HCT116 (cell line): ENCODE measurements around the gene TRH. TPM values are rescaled to one million over a fixed set of nuclear protein-coding genes. Genes with fewer than 3 reads are reported as not detected.

ENCODE experiments used
- ATAC-seq: fragments of 200-7000 bp; cut with Tn5 transposase; 2 replicates; pipeline ENCODE4 v1.9.1; 2020; ENCODE audit warnings: mild to moderate bottlenecking, moderate library complexity
- BruUV-seq: library from RNA; stranded (reverse); fragments of 400-500 nt; replicated peaks from 2 replicates; lab custom pipeline; 2021; lab: Mats Ljungman, UMichigan
- CTCF ChIA-PET: fragments of 300-600 bp; sonication (Branson Sonifier 250); formaldehyde crosslinking; loops from one replicate; lab custom pipeline; 2021; ENCODE audit warnings: antibody characterized with exemption; lab: Charles Lee
- POLR2A ChIA-PET: fragments of 300-600, 350-600 bp; sonication (Branson Sonifier 250); formaldehyde crosslinking; loops from one replicate; lab custom pipeline; 2021; ENCODE audit warnings: antibody characterized with exemption; lab: Charles Lee
- RAD21 ChIA-PET, 2 experiments: fragments of 300-600 bp; sonication (Branson Sonifier 250); formaldehyde crosslinking; loops; one replicate each; lab custom pipeline; 2023; ENCODE audit warnings: low total read pairs in 2 of 2; ENCODE audit not compliant: uncharacterized antibody in 2 of 2, unreplicated experiment in 2 of 2, low non-redundant PET in 1 of 2; lab: Charles Lee
- DNase-seq: peaks from one replicate; pipeline ENCODE4 v3.0.0-alpha.2; 2010; ENCODE audit warnings: low read depth, low spot score
- H2AFZ ChIP-seq: fragments of 200-600 bp; shearing (Covaris generic), sonication (generic); 2 replicates; pipeline ENCODE4 v1.6.1; 2017; ENCODE audit warnings: low read depth, mixed run types, mixed read lengths, antibody characterized with exemption, low read length; ENCODE audit not compliant: poor library complexity, severe bottlenecking
- H3K27ac ChIP-seq: 2 replicates; pipeline ENCODE4 v1.5.1; 2012; ENCODE audit warnings: low read depth, low read length
- H3K27me3 ChIP-seq: fragments of 200-600 bp; sonication (generic); 2 replicates; pipeline ENCODE4 v1.6.1; 2016; ENCODE audit warnings: mixed run types, low read length, mixed read lengths; ENCODE audit not compliant: insufficient read depth
- H3K36me3 ChIP-seq, 2 experiments: fragments of 200-500 bp in 1 of 2; fragments of 200-600 bp in 1 of 2; sonication (Bioruptor generic) in 1 of 2; sonication (generic) in 1 of 2; 2 replicates each; pipeline versions ENCODE4 v1.5.1 to v1.6.1; 2014 to 2016; ENCODE audit warnings: low read length in 2 of 2, inconsistent platforms in 1 of 2, mixed read lengths in 1 of 2, mixed run types in 1 of 2; ENCODE audit not compliant: insufficient read depth in 2 of 2, control insufficient read depth in 1 of 2
- H3K4me1 ChIP-seq, 2 experiments: fragments of 200-600 bp in 1 of 2; sonication (generic) in 1 of 2; 2 replicates each; pipeline versions ENCODE4 v1.5.1 to v1.6.1; 2012 to 2017; ENCODE audit warnings: low read length in 2 of 2, inconsistent platforms in 1 of 2, mild to moderate bottlenecking in 1 of 2, mixed read lengths in 1 of 2, mixed run types in 1 of 2, moderate library complexity in 1 of 2; ENCODE audit not compliant: insufficient read depth in 2 of 2, control insufficient read depth in 1 of 2
- H3K4me2 ChIP-seq: fragments of 200-600 bp; sonication (generic); 2 replicates; pipeline ENCODE4 v1.6.1; 2017; ENCODE audit warnings: mixed run types, low read length, mixed read lengths
- H3K4me3 ChIP-seq, 2 experiments: fragments of 200-600 bp in 1 of 2; sonication (generic) in 1 of 2; replicated peaks in 1 of 2; 2 replicates each; pipeline ENCODE4 v1.5.1; 2011 to 2016; ENCODE audit warnings: low read length in 2 of 2, control low read depth in 1 of 2, low read depth in 1 of 2, mild to moderate bottlenecking in 1 of 2, mixed read lengths in 1 of 2, mixed run types in 1 of 2
- H3K79me2 ChIP-seq: fragments of 200-600 bp; sonication (generic); 2 replicates; pipeline ENCODE4 v1.6.1; 2017; ENCODE audit warnings: mild to moderate bottlenecking, mixed run types, low read length, moderate library complexity, mixed read lengths; ENCODE audit not compliant: insufficient read depth
- H3K9ac ChIP-seq: fragments of 200-600 bp; sonication (generic); 2 replicates; pipeline ENCODE4 v1.6.1; 2016; ENCODE audit warnings: low read length, mixed read lengths
- H3K9me2 ChIP-seq: fragments of 200-600 bp; sonication (generic), shearing (Covaris generic); 2 replicates; pipeline ENCODE4 v1.6.1; 2017; ENCODE audit warnings: mixed run types, mild to moderate bottlenecking, moderate library complexity; ENCODE audit not compliant: insufficient read depth
- H3K9me3 ChIP-seq, 2 experiments: fragments of 200-500 bp in 1 of 2; fragments of 200-600 bp in 1 of 2; sonication (Bioruptor generic) in 1 of 2; sonication (generic) in 1 of 2; 2 replicates each; pipeline ENCODE4 v1.6.1; 2014 to 2017; ENCODE audit warnings: low read length in 2 of 2, mixed read lengths in 2 of 2, inconsistent platforms in 1 of 2, low read depth in 1 of 2, mild to moderate bottlenecking in 1 of 2, mixed run types in 1 of 2, moderate library complexity in 1 of 2; ENCODE audit not compliant: control insufficient read depth in 1 of 2, insufficient read depth in 1 of 2
- H4K20me1 ChIP-seq: fragments of 200-600 bp; sonication (generic), shearing (Covaris generic); 2 replicates; pipeline ENCODE4 v1.6.1; 2017; ENCODE audit warnings: mixed run types, mild to moderate bottlenecking, moderate library complexity; ENCODE audit not compliant: insufficient read depth
- CBX3 ChIP-seq: IDR thresholded peaks from 2 replicates; pipeline ENCODE4 v1.6.1; 2012; ENCODE audit warnings: low read depth
- CEBPB ChIP-seq: IDR thresholded peaks from 2 replicates; pipeline ENCODE4 v1.6.1; 2012; ENCODE audit warnings: low read depth
- CTCF ChIP-seq, 3 experiments: fragments of 200-600 bp in 1 of 3; sonication (generic) in 1 of 3; IDR thresholded peaks in 2 of 3; conservative IDR thresholded peaks in 1 of 3; 2 replicates each; pipeline ENCODE4 v1.5.1; 2012 to 2017; ENCODE audit warnings: low read depth in 2 of 3, low read length in 2 of 3, antibody characterized with exemption in 1 of 3, borderline replicate concordance in 1 of 3, control low read depth in 1 of 3, mild to moderate bottlenecking in 1 of 3, mixed read lengths in 1 of 3, mixed run types in 1 of 3, moderate library complexity in 1 of 3; ENCODE audit not compliant: insufficient read depth in 1 of 3
- EZH2 ChIP-seq: fragments of 200-600 bp; sonication (generic); IDR thresholded peaks from 2 replicates; pipeline ENCODE4 v1.6.1; 2017; ENCODE audit warnings: antibody characterized with exemption, mixed run types
- FOSL1 ChIP-seq: IDR thresholded peaks from 2 replicates; pipeline ENCODE4 v1.6.1; 2012; ENCODE audit warnings: low read depth
- JUND ChIP-seq: IDR thresholded peaks from 2 replicates; pipeline ENCODE4 v1.6.1; 2012
- POLR2AphosphoS5 ChIP-seq: IDR thresholded peaks from 2 replicates; pipeline ENCODE4 v1.6.1; 2011; ENCODE audit warnings: mild to moderate bottlenecking, low read depth, low read length, moderate library complexity
- RAD21 ChIP-seq: IDR thresholded peaks from 2 replicates; pipeline ENCODE4 v1.6.1; 2012; ENCODE audit warnings: low read depth, mild to moderate bottlenecking
- TCF7L2 ChIP-seq: IDR thresholded peaks from 2 replicates; pipeline ENCODE4 v1.7.0; 2011; ENCODE audit warnings: borderline replicate concordance, inconsistent platforms; ENCODE audit not compliant: insufficient read depth, insufficient read length; ENCODE audit errors: extremely low read depth
- YY1 ChIP-seq: IDR thresholded peaks from 2 replicates; pipeline ENCODE4 v1.6.1; 2011; ENCODE audit warnings: low read length, low read depth, moderate library complexity, mild to moderate bottlenecking; ENCODE audit not compliant: insufficient replicate concordance; ENCODE audit errors: extremely low read depth
- intact Hi-C: fragments of 100-400 bp; cut with micrococcal nuclease; formaldehyde crosslinking; loops from 2 replicates; pipeline ENCODE4 v1.10.0; 2022
- total RNA-seq: library from RNA; stranded (reverse); gene quantifications from one replicate; pipeline ENCODE4 v1.2.1, GENCODE V29; 2021; ENCODE audit not compliant: unreplicated experiment
- TF ChIP-seq, protein P1 (sequence below): IDR thresholded peaks from 2 replicates; pipeline ENCODE4 v1.6.1; 2012

Gene TRH
- total RNA-seq, 1 experiment from 2014 or later = not detected

GRCh38 chr3:129937717-129938116 lies 36.8 kb upstream of the TRH start:
- CTCF ChIA-PET = interaction anchor here (0.9 to 1.0 kb wide), 3 partner anchors 310 to 554 kb away, joined by 3 read pairs; no protein-coding TSS in a partner anchor

DNA sequence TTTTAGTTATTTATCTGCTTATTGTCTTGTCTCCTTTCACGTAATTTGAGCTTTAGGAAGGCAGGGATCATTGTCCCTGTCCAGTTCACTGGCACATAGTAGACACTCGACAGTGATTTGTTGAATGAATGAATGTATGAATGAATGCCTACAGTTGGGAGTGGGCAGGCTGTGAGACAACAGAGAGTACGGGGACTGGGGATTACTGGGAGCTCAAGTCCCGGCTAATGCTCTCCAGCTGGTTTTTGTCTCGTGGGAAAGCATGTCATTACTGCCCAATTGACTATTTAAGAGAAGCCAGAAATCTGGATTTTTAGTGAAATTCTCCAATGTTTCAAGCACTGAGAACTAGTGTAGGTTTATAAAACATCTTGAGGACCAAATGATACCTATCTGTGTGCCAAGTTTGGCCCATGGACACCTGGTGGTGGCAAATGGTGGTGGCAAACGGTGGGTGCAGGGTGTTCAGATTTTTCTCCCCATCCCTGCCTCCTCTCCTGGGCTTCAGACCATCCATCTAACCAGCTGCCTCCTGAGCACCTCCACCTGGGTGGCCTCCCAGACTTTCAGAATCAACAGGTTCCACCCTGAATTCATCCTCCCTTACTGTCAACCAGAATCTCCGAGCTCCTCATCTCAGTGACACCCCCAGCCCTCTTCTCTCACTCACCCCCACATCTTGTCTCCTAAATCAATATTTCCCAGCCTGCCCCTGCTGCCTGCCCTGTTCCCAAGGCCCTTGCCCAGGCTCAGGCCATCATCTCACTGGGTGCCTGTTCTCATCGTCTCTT lies 36.2 kb upstream of the TRH start:
- Histone ChIP-seq H3K36me3 (no peaks in the 10 kb centered on the region), H3K27ac (no peak overlapping the region), H3K4me3 (no peak overlapping the region), H3K4me2 (no peak overlapping the region), H3K27me3 (no peaks in the 10 kb centered on the region), H3K79me2 (no peaks in the 10 kb centered on the region), H3K9ac (no peak overlapping the region), H4K20me1 (no peaks in the 10 kb centered on the region), H2AFZ (no peak overlapping the region), H3K9me2 (no peaks in the 10 kb centered on the region), H3K4me1 (peaks cover 0 to 6% of the 10 kb centered on the region in 2 experiments; a peak in 1 of 4 replicates), H3K9me3 (no peaks in the 10 kb centered on the region)
- DNase-seq = no peak
- no peak for ATAC-seq
- TF ChIP-seq POLR2AphosphoS5 (no peak), RAD21 (peak; percentile 8; the same call in 1 of the 2 replicates), CTCF (IDR thresholded peaks at IDR 0.05 in 2 of 3, conservative IDR thresholded peaks at IDR 0.05 in 1 of 3; ENCODE audit: borderline replicate concordance in 1 of 3, insufficient read depth in 1 of 3, low read depth in 2 of 3, low read length in 2 of 3) (peak in 2 of 3 experiments; percentile 43 to 49; a peak in 4 of 6 replicates)
- BruUV-seq = no TSS peak
- CTCF ChIA-PET = interaction anchor here (0.9 to 1.0 kb wide), 3 partner anchors 310 to 555 kb away, joined by 3 read pairs; no protein-coding TSS in a partner anchor
- intact Hi-C loops = no loop called here
- RAD21 ChIA-PET = no interaction called here
- POLR2A ChIA-PET = no interaction called here

More at GRCh38 chr3:129937717-129938116, 36.8 kb upstream of the TRH start:
- H3K4me1 ChIP-seq = peaks cover 0 to 6% of the 10 kb centered on the region in 2 experiments; a peak in 1 of 4 replicates
- no peak overlapping the region for H3K27ac ChIP-seq
- no peaks in the 10 kb centered on the region for H3K9me2 ChIP-seq
- TF ChIP-seq YY1 (no peak), CBX3 (no peak), CEBPB (no peak), JUND (no peak), EZH2 (no peak), TCF7L2 (no peak), FOSL1 (no peak)
- TF ChIP-seq, protein P1, sequence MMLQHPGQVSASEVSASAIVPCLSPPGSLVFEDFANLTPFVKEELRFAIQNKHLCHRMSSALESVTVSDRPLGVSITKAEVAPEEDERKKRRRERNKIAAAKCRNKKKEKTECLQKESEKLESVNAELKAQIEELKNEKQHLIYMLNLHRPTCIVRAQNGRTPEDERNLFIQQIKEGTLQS = no peak
- no peaks in the 10 kb centered on the region for H3K36me3 ChIP-seq
- H3K4me3 ChIP-seq = no peak overlapping the region
- H4K20me1 ChIP-seq = no peaks in the 10 kb centered on the region
- RAD21 ChIA-PET = no interaction called here
- H3K9me3 ChIP-seq = no peaks in the 10 kb centered on the region
- BruUV-seq = no TSS peak
- POLR2A ChIA-PET = no interaction called here
- DNase-seq (no peak), ATAC-seq (no peak)
- H3K79me2 ChIP-seq = no peaks in the 10 kb centered on the region
- H3K9ac ChIP-seq = no peak overlapping the region
- intact Hi-C loops = no loop called here
- H3K27me3 ChIP-seq = no peaks in the 10 kb centered on the region
- H3K4me2 ChIP-seq = no peak overlapping the region
- no peak overlapping the region for H2AFZ ChIP-seq
